BJ (cell line): ENCODE results near the gene SKIDA1. TPM values are rescaled to one million over a fixed set of nuclear protein-coding genes. Genes with fewer than 3 reads are reported as not detected.

Experiments used
- CTCF ChIA-PET: fragments of 350-600 bp; formaldehyde crosslinking; extraction: SDS; loops from one replicate; lab custom pipeline; 2021; ENCODE audit warnings: antibody characterized with exemption, inconsistent platforms; lab: Yijun Ruan, JAX
- POLR2A ChIA-PET: fragments of 300-600 bp; sonication (Branson Sonifier 250); formaldehyde crosslinking; extraction: SDS; loops from one replicate; lab custom pipeline; 2021; ENCODE audit warnings: antibody characterized with exemption; lab: Charles Lee
- DNase-seq: peaks from one replicate; pipeline ENCODE4 v3.0.0-alpha.2; 2011; ENCODE audit warnings: low read depth
- H3K27me3 ChIP-seq: 2 replicates; pipeline ENCODE4 v1.6.0; 2011; ENCODE audit warnings: low read length; ENCODE audit not compliant: control insufficient read depth, insufficient read depth
- H3K36me3 ChIP-seq: 2 replicates; pipeline ENCODE4 v1.5.1; 2011; ENCODE audit warnings: low read length; ENCODE audit not compliant: control insufficient read depth, insufficient read depth
- H3K4me3 ChIP-seq: 2 replicates; pipeline ENCODE4 v1.5.1; 2011; ENCODE audit warnings: low read depth, mild to moderate bottlenecking, control low read depth, low read length
- CTCF ChIP-seq: IDR thresholded peaks from 2 replicates; pipeline ENCODE4 v1.5.1; 2011; ENCODE audit warnings: low read depth, mild to moderate bottlenecking, control low read depth, inconsistent platforms, low read length, moderate library complexity; ENCODE audit not compliant: insufficient read depth
- polyA plus RNA-seq: library from polyadenylated mRNA; depleted of rRNA; stranded (reverse); fragments of >200 nt; gene quantifications from 2 replicates; pipeline ENCODE4 v1.2.3, GENCODE V29; 2011

SKIDA1 gene
- polyA plus RNA-seq, 1 experiment: 0.27 TPM

GRCh38 chr10:21508706-21509331 lies 16.7 kb downstream of the SKIDA1 start:
- no peak for TF ChIP-seq CTCF
- ChIA-PET CTCF (interaction anchor here (0.7 to 5.3 kb wide), 4 partner anchors 12 to 251 kb away, joined by 3 to 34 read pairs (median 4); partner anchors contain the start of gene MLLT10), POLR2A (no interaction called here)
- Histone ChIP-seq H3K27me3 (no peaks in the 10 kb centered on the region), H3K36me3 (no peaks in the 10 kb centered on the region), H3K4me3 (no peak overlapping the region)
- DNase-seq: no peak

DNA sequence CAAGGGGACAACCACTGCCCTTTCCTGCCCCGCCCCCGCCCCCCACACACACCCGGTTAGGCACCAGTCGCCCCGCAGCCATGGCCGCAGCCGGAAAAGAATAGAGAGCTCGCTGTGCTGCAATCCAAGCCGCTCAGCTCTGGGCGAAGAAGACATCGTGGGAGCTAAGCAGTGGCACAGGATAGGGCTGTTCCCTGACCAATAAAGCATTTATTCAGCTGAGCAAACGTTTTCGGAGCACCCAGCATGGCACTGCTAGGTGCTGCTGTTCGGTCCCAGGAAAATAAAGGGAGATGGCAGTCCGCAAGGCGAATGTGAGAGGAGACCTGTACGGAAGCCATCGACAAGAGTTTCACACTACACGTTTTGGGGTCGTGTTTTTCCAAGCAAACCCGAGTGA lies 18.3 kb downstream of the SKIDA1 start:
- H3K4me3 ChIP-seq: no peak overlapping the region
- no peak for TF ChIP-seq CTCF
- no peaks in the 10 kb centered on the region for H3K27me3 ChIP-seq
- ChIA-PET POLR2A (interaction anchor here (0.5 to 0.6 kb wide), 2 partner anchors 9 to 11 kb away, joined by 3 to 6 read pairs; no protein-coding TSS in a partner anchor), CTCF (interaction anchor here (0.9 to 5.3 kb wide), 3 partner anchors 10 to 226 kb away, joined by 3 to 34 read pairs (median 4); no protein-coding TSS in a partner anchor)
- no peaks in the 10 kb centered on the region for H3K36me3 ChIP-seq
- DNase-seq: no peak

DNA sequence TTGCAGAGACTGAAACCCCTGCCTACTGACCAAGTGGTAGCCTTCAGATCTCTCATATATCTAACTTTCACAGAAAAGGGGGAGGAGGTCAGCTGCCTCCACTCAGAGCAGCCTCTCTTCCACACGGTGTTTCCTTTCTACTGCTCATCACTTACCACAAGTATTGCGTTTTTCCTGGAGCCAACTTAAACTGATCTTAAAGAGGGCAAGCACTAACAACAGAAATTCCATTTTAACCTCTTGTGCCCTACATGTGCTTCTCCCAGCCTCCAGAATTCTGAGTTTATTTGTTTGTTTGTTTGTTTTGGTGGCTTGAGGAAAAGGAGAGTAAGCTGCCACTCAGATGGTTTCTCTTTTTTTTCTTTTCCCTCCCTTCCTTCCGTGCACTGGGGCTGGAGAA lies 19.1 kb downstream of the SKIDA1 start:
- POLR2A ChIA-PET: no interaction called here
- TF ChIP-seq CTCF: no peak

GRCh38 chr10:21505711-21506278 lies 19.7 kb downstream of the SKIDA1 start:
- Histone ChIP-seq H3K4me3 (no peak overlapping the region), H3K27me3 (no peaks in the 10 kb centered on the region), H3K36me3 (no peaks in the 10 kb centered on the region)
- no peak for TF ChIP-seq CTCF
- POLR2A ChIA-PET: no interaction called here
- CTCF ChIA-PET: interaction anchor here (0.7 to 1.1 kb wide), 2 partner anchors 9 to 10 kb away, joined by 3 to 8 read pairs; no protein-coding TSS in a partner anchor
- DNase-seq: no peak

More for the DNA sequence above, 19.1 kb downstream of the SKIDA1 start:
- CTCF ChIA-PET: interaction anchor here (0.7 to 1.1 kb wide), 2 partner anchors 9 to 10 kb away, joined by 3 to 8 read pairs; no protein-coding TSS in a partner anchor
- no peaks in the 10 kb centered on the region for H3K36me3 ChIP-seq
- no peak for DNase-seq
- H3K27me3 ChIP-seq: no peaks in the 10 kb centered on the region
- no peak overlapping the region for H3K4me3 ChIP-seq

DNA sequence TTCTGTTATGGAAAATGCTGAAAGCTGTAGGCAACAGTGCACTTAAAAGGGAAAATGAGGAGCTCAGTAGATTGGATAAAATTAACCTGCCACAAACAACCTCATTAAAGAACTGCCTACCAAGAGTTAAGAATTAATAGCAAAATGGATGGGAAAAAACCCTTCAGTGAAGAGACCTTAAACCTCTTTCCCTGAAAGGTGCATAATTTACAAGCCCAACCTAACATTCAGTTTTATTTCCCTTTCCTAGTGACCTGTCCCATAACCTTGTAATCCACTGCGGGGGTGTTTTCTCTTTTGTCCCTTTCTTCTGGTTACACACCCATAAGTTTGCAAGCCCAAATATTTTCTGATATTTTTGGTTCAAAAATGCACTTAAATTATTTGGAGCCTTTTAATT lies 21.9 kb downstream of the SKIDA1 start:
- POLR2A ChIA-PET: no interaction called here
- DNase-seq: no peak
- Histone ChIP-seq H3K27me3 (no peaks in the 10 kb centered on the region), H3K36me3 (no peaks in the 10 kb centered on the region), H3K4me3 (no peak overlapping the region)
- TF ChIP-seq CTCF: no peak
- CTCF ChIA-PET: interaction anchor here (1.5 kb wide), 1 partner anchor 228 kb away, joined by 3 read pairs; no protein-coding TSS in a partner anchor
